CD4-positive, alpha-beta T cell treated with Interferon alpha-2 for 1 hour (primary cell): ENCODE measurements around the gene STIP1.

Experiments used
- DNase-seq, 2 donors: peaks; one replicate each; pipeline ENCODE4 v3.0.0-alpha.2; 2020 to 2022

STIP1 gene

DNA sequence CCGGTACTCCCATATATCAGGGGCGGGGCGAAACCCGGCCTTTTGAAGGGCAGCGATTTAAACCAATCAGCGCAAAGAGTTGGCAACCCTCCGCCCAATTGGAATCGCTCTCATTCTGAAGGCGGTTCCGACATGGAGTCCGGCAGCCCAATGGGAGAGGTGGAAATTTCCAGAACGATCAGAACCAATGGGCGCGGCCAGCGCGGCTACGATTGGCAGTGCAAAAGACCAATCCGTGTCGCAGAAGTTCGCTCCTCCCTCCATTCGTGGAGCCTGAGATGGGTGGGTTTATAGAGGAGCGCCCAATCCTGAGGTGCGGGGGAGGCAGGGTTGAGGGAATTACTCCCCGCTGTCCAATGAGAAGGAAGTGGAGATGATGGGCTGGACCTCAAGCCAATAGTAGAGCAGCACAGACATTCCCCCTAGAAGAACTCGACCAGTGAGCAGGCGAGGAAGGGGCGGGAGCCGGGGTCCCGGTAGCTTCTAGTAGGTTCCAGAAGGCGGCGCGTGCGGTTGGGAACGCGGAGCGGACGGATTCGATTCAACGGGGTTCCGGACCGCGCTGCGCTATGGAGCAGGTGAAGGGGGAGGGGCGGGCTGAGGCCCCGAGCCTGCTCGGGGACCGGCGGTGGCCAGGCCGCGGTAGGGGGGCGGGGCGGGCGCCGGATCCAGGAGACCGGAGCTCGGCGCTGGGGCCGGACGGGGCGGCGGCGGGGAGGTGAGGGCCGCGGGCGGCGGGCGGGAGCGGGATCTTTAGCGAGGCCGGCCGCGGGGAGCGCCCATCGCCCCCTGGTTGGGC, at the start of gene STIP1:
Gene STIP1 (plus strand): TSS at position 479 of the 799 bp plus-strand sequence. CDS start 91 bp downstream, at position 570.
- peak; percentile 100 for DNase-seq

DNA sequence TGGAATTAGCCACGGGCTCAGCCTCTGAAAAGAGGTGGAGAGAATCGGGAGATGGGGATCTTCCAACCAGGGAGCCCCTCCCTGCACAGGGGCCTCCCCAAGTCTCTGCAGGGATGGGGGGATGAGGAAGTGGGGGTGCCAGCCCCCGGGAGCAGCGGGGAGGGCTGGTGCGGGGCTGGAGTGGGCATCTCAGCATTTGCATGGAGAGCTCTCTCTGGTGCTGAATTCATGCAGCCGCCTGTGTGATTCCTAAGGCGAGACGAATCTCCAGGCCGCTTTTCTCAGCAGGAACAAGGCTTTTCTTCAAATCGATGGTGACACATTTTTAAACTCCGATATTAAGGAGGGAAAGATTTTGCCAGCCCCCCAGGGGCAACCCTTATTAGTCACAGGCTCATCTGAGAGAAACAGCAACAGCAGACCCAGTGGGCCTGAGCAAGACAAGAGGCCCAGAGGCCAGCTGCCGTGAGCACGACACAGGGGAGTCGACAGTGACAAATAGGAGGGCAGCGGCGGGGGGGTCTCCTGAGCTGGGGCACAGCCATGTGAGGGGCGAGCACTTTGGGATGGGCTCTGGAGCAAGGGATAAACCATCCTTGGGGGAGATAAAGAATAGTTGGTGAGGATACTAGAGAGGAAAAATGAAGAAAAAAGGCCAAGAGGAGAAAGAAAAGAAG, 49.1 kb upstream of the STIP1 start:
- DNase-seq, result no peak

GRCh38 chr11:64138398-64138797, 47.6 kb upstream of the STIP1 start:
- no peak for DNase-seq

DNA sequence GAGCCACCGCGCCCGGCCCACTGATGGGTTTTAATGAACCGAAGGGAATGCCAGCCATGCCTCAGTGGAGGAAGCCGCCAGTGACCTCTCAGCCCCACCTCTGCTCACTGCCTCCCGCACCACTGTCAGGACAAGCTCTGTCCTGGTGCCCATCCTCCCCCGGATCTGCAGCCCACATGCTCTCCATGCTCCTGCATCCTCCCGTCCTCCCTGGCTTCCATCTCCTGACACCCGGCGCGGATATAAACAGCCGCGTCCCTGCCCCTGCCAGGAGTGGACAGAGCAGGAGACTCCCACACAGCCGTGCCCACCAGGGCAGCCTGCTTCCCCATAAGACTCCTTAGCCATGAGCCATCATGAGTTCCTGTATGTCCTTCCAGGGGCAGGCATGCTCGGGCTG, 46.9 kb upstream of the STIP1 start:
- no peak for DNase-seq

GRCh38 chr11:64140082-64140481, 45.9 kb upstream of the STIP1 start:
- no peak for DNase-seq

- no peak for DNase-seq
These were observed 44.7 kb upstream of the STIP1 start for GRCh38 chr11:64141081-64141783.

DNA sequence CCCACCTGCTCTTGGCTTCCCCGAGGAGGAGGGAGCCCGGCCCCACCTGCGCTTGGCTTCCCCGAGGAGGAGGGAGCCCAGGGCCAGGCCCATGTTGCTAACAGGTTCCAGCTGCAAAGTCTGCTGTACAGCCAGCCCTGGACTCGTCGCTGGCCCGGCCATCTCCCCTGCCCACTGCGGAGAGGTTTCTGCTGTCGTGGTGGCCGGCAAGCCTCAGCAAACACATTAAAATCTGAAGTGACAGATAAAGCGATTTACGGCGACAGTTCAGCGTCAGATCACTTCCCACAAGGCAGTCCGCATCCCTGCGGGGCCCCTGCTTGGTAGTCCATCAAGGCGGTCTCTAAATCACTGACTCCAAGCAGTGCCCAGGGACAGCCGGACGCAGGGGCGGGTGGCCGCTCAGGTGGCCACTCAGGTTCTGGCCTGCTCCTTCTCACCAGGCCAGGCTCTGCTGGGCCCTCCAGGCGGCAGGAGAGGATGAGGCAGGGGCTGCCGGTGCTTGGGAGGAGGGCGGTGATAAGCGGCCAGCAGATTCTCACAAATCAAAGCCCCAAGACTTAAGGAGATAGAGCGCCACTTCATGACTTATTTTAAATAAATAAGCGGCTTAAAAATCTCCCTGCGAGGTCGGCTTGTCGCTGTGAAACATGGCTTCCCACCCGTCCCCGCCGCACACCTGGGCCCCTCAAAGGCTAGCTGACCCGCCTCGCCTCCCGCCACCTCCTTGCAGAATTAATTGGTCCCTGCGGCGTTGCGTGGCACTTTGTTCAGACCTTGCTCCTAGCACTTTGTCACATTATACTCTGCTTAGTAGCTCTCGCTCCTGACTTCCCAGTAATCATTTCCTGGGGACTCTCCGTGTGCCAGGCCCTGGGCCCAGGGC, 41.1 kb upstream of the STIP1 start:
- DNase-seq, result no peak

DNA sequence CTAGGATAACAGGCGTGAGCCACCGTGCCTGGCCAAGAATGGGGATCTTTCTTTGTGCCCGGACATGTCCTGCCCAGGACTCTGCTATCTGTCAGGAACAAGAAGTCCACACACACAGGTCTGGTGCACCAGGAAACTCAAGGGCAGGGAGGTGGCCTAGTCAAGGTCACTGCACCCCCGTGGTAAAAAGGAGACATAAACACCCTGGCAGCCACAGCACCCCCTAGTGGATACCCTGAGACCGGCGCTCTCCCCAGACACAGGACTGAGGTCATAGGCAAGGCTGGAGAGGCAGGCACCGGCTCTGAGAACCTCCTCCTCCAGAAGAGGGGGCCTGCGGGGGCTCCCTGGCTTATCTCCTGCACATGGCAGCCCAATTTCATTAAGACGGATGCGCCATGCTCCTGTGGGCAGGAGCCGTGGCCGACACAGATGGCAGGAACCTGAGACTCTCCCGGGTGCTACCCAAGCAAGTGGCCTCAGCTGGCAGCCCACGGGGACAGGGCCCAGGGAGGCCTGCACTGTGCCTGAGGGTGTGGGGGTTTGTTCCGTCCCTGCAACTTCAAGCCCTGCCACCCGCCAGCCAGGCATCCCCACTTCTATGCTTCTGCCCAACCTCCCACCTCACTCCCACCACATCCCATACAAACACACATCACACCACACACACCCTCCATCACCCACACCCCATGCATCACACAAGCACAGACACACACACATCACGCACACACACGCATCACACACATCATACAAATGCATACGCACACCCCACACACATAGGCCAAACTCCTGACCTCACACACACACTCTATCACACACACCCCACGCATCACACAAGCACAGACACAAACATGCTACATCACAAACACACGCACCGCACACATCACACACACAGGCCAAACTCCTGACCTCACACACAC, 39.7 kb upstream of the STIP1 start:
- peak; percentile 59 to 71 for DNase-seq

DNA sequence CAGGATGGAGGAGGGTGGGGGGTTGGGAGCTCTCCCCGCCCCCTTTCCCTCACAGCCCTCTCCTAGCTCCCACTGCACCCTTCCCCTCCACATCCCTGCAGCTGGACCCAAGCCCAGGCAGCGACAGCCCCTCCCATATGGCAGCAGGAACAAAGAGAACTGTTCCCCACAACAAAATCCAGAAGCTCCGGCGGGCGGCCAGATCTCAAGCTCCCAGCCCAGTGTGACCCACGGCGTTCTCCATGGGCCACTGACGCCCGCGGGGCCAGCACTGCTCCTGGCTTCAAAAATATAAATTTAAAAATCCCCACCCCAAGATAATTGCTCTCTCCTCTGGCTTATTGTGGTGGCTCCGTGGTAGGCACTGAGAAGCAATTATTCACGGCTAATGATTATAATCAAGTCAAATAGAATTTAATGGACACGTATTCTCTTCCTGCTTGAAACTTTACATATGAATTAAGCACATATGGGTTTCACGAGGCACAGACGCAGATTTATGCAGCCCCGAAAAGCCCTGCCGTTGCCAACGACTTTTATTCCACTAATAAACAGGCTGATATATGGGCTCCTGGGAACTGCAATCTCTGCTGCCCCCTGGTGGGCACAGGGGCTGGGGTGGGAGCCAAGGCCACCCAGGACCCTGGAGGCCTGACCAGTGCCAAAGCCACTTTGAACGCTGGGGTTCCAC, 37.6 kb upstream of the STIP1 start:
- DNase-seq, result peak; percentile 71 to 79

DNA sequence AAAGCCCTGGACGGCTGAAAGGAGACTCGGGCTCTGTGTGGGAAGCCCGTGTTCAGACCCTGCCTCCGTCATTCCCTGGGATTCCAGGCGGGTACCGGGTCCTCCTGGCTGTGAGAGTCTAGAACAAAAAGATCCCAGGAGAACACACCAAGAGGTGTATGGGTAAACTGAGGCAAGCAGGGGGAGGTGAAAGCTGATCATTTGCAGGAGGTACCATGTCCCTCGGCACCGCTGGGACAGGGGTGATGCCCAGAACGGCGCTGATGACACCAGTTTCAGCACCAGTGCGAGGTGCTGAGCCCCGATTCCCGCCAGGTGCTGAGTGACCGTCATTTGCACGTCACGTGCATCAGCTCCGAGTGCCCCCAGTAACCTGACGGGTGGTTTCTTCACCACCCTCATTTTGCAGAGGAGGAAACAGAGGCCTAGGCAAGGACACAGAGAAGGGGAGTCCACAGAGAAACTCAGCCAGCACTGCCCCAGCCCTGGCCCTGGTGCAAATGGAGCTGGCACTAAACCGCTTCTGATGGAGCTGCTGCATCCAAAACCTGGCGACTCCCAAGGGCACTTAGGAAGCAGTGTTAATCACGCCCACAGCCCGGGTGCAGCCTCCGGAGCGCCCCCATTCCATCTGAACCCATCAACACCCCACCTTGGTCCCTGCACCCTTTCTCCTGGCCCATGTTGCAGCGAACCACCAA, 36.9 kb upstream of the STIP1 start:
- DNase-seq, result no peak

DNA sequence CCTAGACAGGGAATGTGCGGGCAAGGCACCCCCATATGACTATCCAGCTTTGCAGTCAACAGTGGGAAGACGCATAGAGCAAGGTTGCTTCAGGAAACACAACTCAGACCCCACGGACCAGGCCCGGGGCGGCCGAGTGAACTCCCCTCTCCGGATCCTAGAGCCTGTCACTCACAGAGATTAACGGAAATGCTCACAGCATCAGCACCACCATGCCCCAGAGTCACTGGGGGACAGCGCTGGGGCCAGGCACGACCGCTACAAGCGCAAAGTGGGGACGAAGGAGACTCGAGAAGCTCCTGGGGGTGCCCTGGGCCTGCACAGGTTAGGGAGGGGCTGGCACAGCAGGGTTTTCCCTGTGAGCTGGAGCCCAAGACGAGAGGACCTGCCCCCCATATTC, 35.9 kb upstream of the STIP1 start:
- DNase-seq, result no peak

- no peak for DNase-seq
These were observed 35.3 kb upstream of the STIP1 start for GRCh38 chr11:64150481-64151239.

- DNase-seq, result no peak
These were observed 34.6 kb upstream of the STIP1 start for GRCh38 chr11:64151337-64151736.

DNA sequence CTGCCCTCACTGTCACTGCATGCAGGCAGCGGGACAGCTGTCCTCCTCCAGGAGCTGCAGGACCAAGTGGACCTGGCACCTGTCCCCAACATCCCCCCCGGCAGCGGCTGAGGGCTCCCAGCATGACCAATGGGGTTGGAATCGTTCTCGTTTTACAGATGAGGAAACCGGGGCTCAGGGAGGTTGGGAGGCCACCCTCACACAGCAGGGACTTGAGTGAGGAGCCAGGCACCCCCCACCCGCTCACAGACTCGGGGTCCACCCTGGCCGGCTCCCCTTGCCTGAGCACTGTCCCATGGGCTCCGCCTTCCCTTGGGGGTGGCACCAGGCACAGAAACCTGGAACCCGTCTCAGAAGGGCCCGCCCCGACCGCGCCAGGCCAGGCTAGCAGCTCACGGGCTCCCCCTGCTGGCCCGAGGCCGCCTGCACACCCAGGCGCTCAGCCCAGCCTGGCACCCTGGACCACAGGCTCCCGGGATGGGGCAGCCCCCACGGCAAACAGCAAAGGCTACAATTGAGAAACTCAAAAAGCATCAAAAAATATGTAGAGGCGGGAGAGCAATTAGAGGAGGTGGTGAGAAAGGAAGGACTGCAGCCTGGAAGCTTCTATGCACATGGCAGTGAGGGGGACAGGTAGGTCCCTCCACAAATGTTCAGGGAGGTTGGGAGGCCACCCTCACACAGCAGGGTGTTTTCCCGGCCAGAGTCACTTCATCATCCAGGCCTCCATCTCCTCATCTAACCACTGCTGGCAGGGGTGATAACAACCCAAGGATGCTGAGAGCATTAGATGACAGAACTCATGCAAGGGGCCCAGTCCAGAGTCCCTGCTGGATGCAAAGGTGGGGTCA, 32.9 kb upstream of the STIP1 start:
- DNase-seq, result peak; percentile 61 to 74

DNA sequence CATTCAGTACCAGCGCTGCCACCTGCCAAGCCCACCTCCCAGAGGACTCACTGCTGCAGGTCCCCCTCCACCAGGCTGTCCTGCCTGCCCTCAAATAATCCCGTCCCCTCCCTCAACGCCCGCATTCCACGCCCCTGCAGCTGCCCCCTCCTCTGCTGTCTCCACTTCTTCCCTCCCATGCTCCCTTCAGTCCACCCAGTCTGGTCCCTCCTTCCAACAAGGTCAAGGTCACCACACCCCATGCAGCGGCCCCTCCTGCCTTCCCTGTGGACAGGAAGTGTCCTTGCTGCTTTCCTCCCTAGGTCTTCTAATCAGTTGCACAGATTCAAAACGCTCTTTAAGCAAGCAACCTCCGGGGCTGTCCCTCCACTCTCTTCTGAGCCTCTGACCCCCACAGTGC, 32.2 kb upstream of the STIP1 start:
- DNase-seq, result no peak

- no peak for DNase-seq
These were observed 29.5 kb upstream of the STIP1 start for GRCh38 chr11:64156235-64157011.

GRCh38 chr11:64157631-64158394, 28.2 kb upstream of the STIP1 start:
- no peak for DNase-seq
